ENCODE measurements around the gene KNCN. TPM values are rescaled to one million over a fixed set of nuclear protein-coding genes. Genes with fewer than 3 reads are reported as not detected.

KNCN gene
- total RNA-seq, 1 donor: not detected

GRCh38 chr1:46510341-46510997 lies 41.0 kb downstream of the KNCN start:
- no peak overlapping the region for H3K4me3 ChIP-seq (ENCODE audit: low read depth, low read length)
- TF ChIP-seq CTCF (IDR thresholded peaks at IDR 0.05; ENCODE audit: insufficient read depth, low read length): no peak
- DNase-seq (ENCODE audit: low read depth): no peak

GRCh38 chr1:46508757-46509156 lies 42.7 kb downstream of the KNCN start:
- no peak for TF ChIP-seq CTCF (IDR thresholded peaks at IDR 0.05; ENCODE audit: insufficient read depth, low read length)
- no peak for DNase-seq (ENCODE audit: low read depth)

GRCh38 chr1:46506470-46507219 lies 44.8 kb downstream of the KNCN start:
- no peak overlapping the region for H3K4me3 ChIP-seq (ENCODE audit: low read depth, low read length)
- no peak for TF ChIP-seq CTCF (IDR thresholded peaks at IDR 0.05; ENCODE audit: insufficient read depth, low read length)
- DNase-seq (ENCODE audit: low read depth): no peak

More at GRCh38 chr1:46508757-46509156, 42.7 kb downstream of the KNCN start:
- H3K4me3 ChIP-seq (ENCODE audit: low read depth, low read length): no peak overlapping the region

GRCh38 chr1:46503421-46503820 lies 48.0 kb downstream of the KNCN start:
- H3K4me3 ChIP-seq (ENCODE audit: low read depth, low read length): no peak overlapping the region
- TF ChIP-seq CTCF (IDR thresholded peaks at IDR 0.05; ENCODE audit: insufficient read depth, low read length): no peak
- no peak for DNase-seq (ENCODE audit: low read depth)

- no peak overlapping the region for H3K4me3 ChIP-seq (ENCODE audit: low read depth, low read length)
- no peak for DNase-seq (ENCODE audit: low read depth)
- no peak for TF ChIP-seq CTCF (IDR thresholded peaks at IDR 0.05; ENCODE audit: insufficient read depth, low read length)
These were observed 49.9 kb downstream of the KNCN start for GRCh38 chr1:46501528-46501927.

GRCh38 chr1:46497665-46498064 lies 53.8 kb downstream of the KNCN start:
- no peak for DNase-seq (ENCODE audit: low read depth)
- no peak overlapping the region for H3K4me3 ChIP-seq (ENCODE audit: low read depth, low read length)
- no peak for TF ChIP-seq CTCF (IDR thresholded peaks at IDR 0.05; ENCODE audit: insufficient read depth, low read length)
